ENCODE data around the gene WNT3A.

WNT3A gene

GRCh38 chr1:228006034-228006785, 588 bp upstream of the WNT3A start:
- Histone ChIP-seq H3K27ac (ENCODE audit: low read length) (no peak overlapping the region), H3K27me3 (replicated peaks; ENCODE audit: insufficient read depth, low read length) (peaks cover 61% of the 10 kb centered on the region), H3K9me2 (replicated peaks; ENCODE audit: insufficient read depth, low read length) (no peaks in the 10 kb centered on the region), H3K79me2 (ENCODE audit: low read length) (no peaks in the 10 kb centered on the region), H2AFZ (ENCODE audit: low read length) (no peak overlapping the region), H3F3A (ENCODE audit: insufficient read depth, low read length) (no peaks in the 10 kb centered on the region), H4K20me1 (ENCODE audit: insufficient read depth, low read length) (no peaks in the 10 kb centered on the region), H3K4me2 (ENCODE audit: low read depth, low read length) (no peak overlapping the region), H3K4me3 (ENCODE audit: low read length) (no peak overlapping the region), H3K9me3 (replicated peaks; ENCODE audit: insufficient read depth, low read length) (no peaks in the 10 kb centered on the region), H3K36me3 (replicated peaks; ENCODE audit: insufficient read depth, low read length) (no peaks in the 10 kb centered on the region), H3K4me1 (ENCODE audit: low read length) (no peaks in the 10 kb centered on the region), H3K9ac (ENCODE audit: low read length) (no peak overlapping the region)
- TF ChIP-seq EZH2phosphoT487 (IDR thresholded peaks at IDR 0.05; ENCODE audit: low read length) = no peak
- DNase-seq = no peak

GRCh38 chr1:228007049-228007800, 427 bp downstream of the WNT3A start:
- peaks cover 71% of the 10 kb centered on the region for H3K27me3 ChIP-seq (replicated peaks; ENCODE audit: insufficient read depth, low read length)
- no peak overlapping the region for H3K4me3 ChIP-seq (ENCODE audit: low read length)

GRCh38 chr1:228007801-228008341, 1.1 kb downstream of the WNT3A start:
- TF ChIP-seq EZH2phosphoT487 (IDR thresholded peaks at IDR 0.05; ENCODE audit: low read length) = no peak
- no peak for TF ChIP-seq CTCF (IDR thresholded peaks at IDR 0.05; ENCODE audit: low read length)
- no peak for TF ChIP-seq EZH2 (optimal IDR thresholded peaks at IDR 0.05; ENCODE audit: low read depth, low read length)
- H3K36me3 ChIP-seq (replicated peaks; ENCODE audit: insufficient read depth, low read length) = no peaks in the 10 kb centered on the region

More at GRCh38 chr1:228007049-228007800, 427 bp downstream of the WNT3A start:
- Histone ChIP-seq H3K9me3 (replicated peaks; ENCODE audit: insufficient read depth, low read length) (no peaks in the 10 kb centered on the region), H3K36me3 (replicated peaks; ENCODE audit: insufficient read depth, low read length) (no peaks in the 10 kb centered on the region), H3K4me2 (ENCODE audit: low read depth, low read length) (no peak overlapping the region), H3K27ac (ENCODE audit: low read length) (no peak overlapping the region), H3F3A (ENCODE audit: insufficient read depth, low read length) (no peaks in the 10 kb centered on the region), H3K4me1 (ENCODE audit: low read length) (no peaks in the 10 kb centered on the region), H4K20me1 (ENCODE audit: insufficient read depth, low read length) (no peaks in the 10 kb centered on the region), H3K9me2 (replicated peaks; ENCODE audit: insufficient read depth, low read length) (no peaks in the 10 kb centered on the region), H3K9ac (ENCODE audit: low read length) (no peak overlapping the region), H2AFZ (ENCODE audit: low read length) (no peak overlapping the region), H3K79me2 (ENCODE audit: low read length) (no peaks in the 10 kb centered on the region)
- DNase-seq = no peak
- TF ChIP-seq EZH2phosphoT487 (IDR thresholded peaks at IDR 0.05; ENCODE audit: low read length) (no peak), CTCF (IDR thresholded peaks at IDR 0.05; ENCODE audit: low read length) (no peak), EZH2 (optimal IDR thresholded peaks at IDR 0.05; ENCODE audit: low read depth, low read length) (no peak)

More at GRCh38 chr1:228007801-228008341, 1.1 kb downstream of the WNT3A start:
- H3K79me2 ChIP-seq (ENCODE audit: low read length) = no peaks in the 10 kb centered on the region
- no peak overlapping the region for H2AFZ ChIP-seq (ENCODE audit: low read length)
- H3K9ac ChIP-seq (ENCODE audit: low read length) = no peak overlapping the region
- no peak overlapping the region for H3K4me2 ChIP-seq (ENCODE audit: low read depth, low read length)
- H3K9me3 ChIP-seq (replicated peaks; ENCODE audit: insufficient read depth, low read length) = no peaks in the 10 kb centered on the region
- no peak for DNase-seq
- no peak overlapping the region for H3K27ac ChIP-seq (ENCODE audit: low read length)
- no peak overlapping the region for H3K4me3 ChIP-seq (ENCODE audit: low read length)
- no peaks in the 10 kb centered on the region for H4K20me1 ChIP-seq (ENCODE audit: insufficient read depth, low read length)
- no peaks in the 10 kb centered on the region for H3K4me1 ChIP-seq (ENCODE audit: low read length)
- peaks cover 77% of the 10 kb centered on the region for H3K27me3 ChIP-seq (replicated peaks; ENCODE audit: insufficient read depth, low read length)
- H3K9me2 ChIP-seq (replicated peaks; ENCODE audit: insufficient read depth, low read length) = no peaks in the 10 kb centered on the region
- H3F3A ChIP-seq (ENCODE audit: insufficient read depth, low read length) = no peaks in the 10 kb centered on the region

All from MM.1S (cell line).